Keratinocyte (primary cell): ENCODE data around the gene LRWD1. TPM values are rescaled to one million over a fixed set of nuclear protein-coding genes. Genes with fewer than 3 reads are reported as not detected.

Experiments used
- DNase-seq: peaks from one replicate; pipeline ENCODE4 v3.0.0-alpha.2; 2011; ENCODE audit warnings: low read depth, missing footprints, low spot score
- FAIRE-seq: peaks from 2 replicates; lab custom pipeline; 2011; peaks lifted over from hg19 to GRCh38; lab: Jason Lieb, UNC
- H2AFZ ChIP-seq: 2 replicates; pipeline ENCODE4 v1.6.0; 2012; ENCODE audit warnings: low read length, control low read depth, inconsistent platforms; ENCODE audit not compliant: control insufficient read depth
- H3K27ac ChIP-seq: 2 replicates; pipeline ENCODE4 v1.5.1; 2011; ENCODE audit warnings: low read length; ENCODE audit not compliant: control insufficient read depth, insufficient read depth
- H3K27me3 ChIP-seq: 3 replicates; pipeline ENCODE4 v1.6.0; 2011; ENCODE audit warnings: low read length; ENCODE audit not compliant: control insufficient read depth, insufficient read depth; ENCODE audit errors: extremely low read depth
- H3K36me3 ChIP-seq, 2 experiments: 2 replicates in 1 of 2; 3 replicates in 1 of 2; pipeline ENCODE4 v1.5.1; 2011; ENCODE audit warnings: low read length in 2 of 2, mild to moderate bottlenecking in 1 of 2; ENCODE audit not compliant: control insufficient read depth in 2 of 2, insufficient read depth in 2 of 2; ENCODE audit errors: extremely low read depth in 1 of 2
- H3K4me1 ChIP-seq: 3 replicates; pipeline ENCODE4 v1.5.1; 2011; ENCODE audit warnings: low read length; ENCODE audit not compliant: control insufficient read depth, insufficient read depth; ENCODE audit errors: extremely low read depth
- H3K4me2 ChIP-seq: 3 replicates; pipeline ENCODE4 v1.6.0; 2011; ENCODE audit warnings: low read depth, low read length; ENCODE audit not compliant: control insufficient read depth, insufficient read depth; ENCODE audit errors: extremely low read depth
- H3K4me3 ChIP-seq, 3 experiments: fragments of 200-600 bp in 1 of 3; sonication (generic) in 1 of 3; 2 replicates in 2 of 3; 3 replicates in 1 of 3; pipeline ENCODE4 v1.5.1; 2011 to 2016; ENCODE audit warnings: low read length in 3 of 3, mild to moderate bottlenecking in 3 of 3, control low read depth in 2 of 3, inconsistent platforms in 1 of 3, low read depth in 1 of 3, mixed read lengths in 1 of 3, mixed run types in 1 of 3, moderate library complexity in 1 of 3; ENCODE audit not compliant: control insufficient read depth in 2 of 3, insufficient read depth in 2 of 3; ENCODE audit errors: extremely low read depth in 1 of 3
- H3K79me2 ChIP-seq: 2 replicates; pipeline ENCODE4 v1.6.0; 2012; ENCODE audit warnings: low read length; ENCODE audit not compliant: control insufficient read depth, insufficient read depth
- H3K9ac ChIP-seq: 3 replicates; pipeline ENCODE4 v1.6.0; 2011; ENCODE audit warnings: low read length; ENCODE audit not compliant: control insufficient read depth, insufficient read depth; ENCODE audit errors: extremely low read depth
- H3K9me1 ChIP-seq: 3 replicates; pipeline ENCODE4 v1.6.0; 2011; ENCODE audit warnings: low read length; ENCODE audit not compliant: control insufficient read depth, insufficient read depth; ENCODE audit errors: extremely low read depth
- H3K9me3 ChIP-seq: 2 replicates; pipeline ENCODE4 v1.5.1; 2012; ENCODE audit warnings: low read depth, low read length; ENCODE audit not compliant: control insufficient read depth
- H4K20me1 ChIP-seq: 3 replicates; pipeline ENCODE4 v1.6.0; 2011; ENCODE audit warnings: low read length; ENCODE audit not compliant: control insufficient read depth, insufficient read depth; ENCODE audit errors: extremely low read depth
- EZH2 ChIP-seq: IDR thresholded peaks from one replicate; pipeline ENCODE4 v1.6.1; 2012; ENCODE audit warnings: inconsistent platforms, mild to moderate bottlenecking, low read length, moderate library complexity
- dilution Hi-C: fragments of 300-500 bp; cut with MboI; formaldehyde crosslinking; loops from one replicate; pipeline ENCODE4 v1.7.0; 2020; ENCODE audit warnings: low sequenced_read_pairs; ENCODE audit not compliant: extremely low pct_ligation_motif_present
- polyA plus RNA-seq, 5 experiments: library from polyadenylated mRNA; depleted of rRNA in 3 of 5; stranded (reverse) in 3 of 5; stranded (forward) in 1 of 5; unstranded in 1 of 5; fragments of >200 nt; gene quantifications; 1 replicate in 1 of 5; 2 replicates in 3 of 5; 3 replicates in 1 of 5; pipeline versions ENCODE4 v1.2.1 to v1.2.3, GENCODE V29; 2011 to 2012; ENCODE audit warnings: missing spikeins in 2 of 5, low read depth in 1 of 5, low replicate concordance in 1 of 5
- TF ChIP-seq, protein P1 (sequence below), 3 experiments: IDR thresholded peaks in 1 of 3; conservative IDR thresholded peaks in 1 of 3; optimal IDR thresholded peaks in 1 of 3; 2 replicates in 2 of 3; 3 replicates in 1 of 3; pipeline versions ENCODE3 to v1.5.1; 2011; ENCODE audit warnings: low read length in 3 of 3, mild to moderate bottlenecking in 3 of 3, moderate library complexity in 2 of 3, control low read depth in 1 of 3, inconsistent platforms in 1 of 3; ENCODE audit not compliant: insufficient read depth in 2 of 3; ENCODE audit errors: extremely low read depth in 1 of 3

The LRWD1 gene
- polyA plus RNA-seq, 1 donor (not counting 4 experiments of a cell fraction or from before 2014, with no cell fraction given) = 11.3 TPM

DNA sequence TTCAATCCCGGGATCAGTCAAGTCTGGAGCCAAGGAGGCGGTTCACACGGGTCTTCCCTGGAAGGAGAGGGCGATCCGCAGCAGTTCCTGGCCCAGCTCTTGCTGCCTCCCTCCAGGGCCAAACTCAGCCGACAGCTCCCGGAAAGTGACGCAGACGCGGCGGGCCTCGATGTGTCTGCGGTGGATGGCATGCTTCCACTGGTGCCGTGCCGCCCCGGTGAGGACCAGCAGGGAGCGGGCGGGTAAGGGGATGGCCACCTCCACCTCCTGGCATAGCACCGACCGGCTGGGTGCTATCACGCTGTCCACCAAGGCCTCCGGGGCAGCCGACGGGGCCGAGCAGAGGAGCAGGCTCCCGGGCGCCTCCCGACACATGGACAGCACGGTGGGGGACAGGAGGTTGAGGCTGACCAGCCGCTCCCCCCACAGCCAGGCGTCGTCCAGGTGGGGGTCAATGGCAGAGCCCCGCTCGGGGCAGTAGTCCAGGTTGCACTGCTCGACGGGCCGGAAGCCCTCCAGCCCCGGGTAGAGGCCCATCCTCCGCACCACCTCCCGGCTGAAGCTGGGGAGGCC lies 7.3 kb upstream of the LRWD1 start:
- Histone ChIP-seq H2AFZ (no peak overlapping the region), H3K9ac (no peak overlapping the region), H3K9me1 (no peaks in the 10 kb centered on the region), H3K79me2 (no peaks in the 10 kb centered on the region), H3K36me3 (peaks cover 4 to 14% of the 10 kb centered on the region in 2 experiments), H3K27ac (no peak overlapping the region), H3K9me3 (no peaks in the 10 kb centered on the region), H3K27me3 (no peaks in the 10 kb centered on the region), H3K4me1 (no peaks in the 10 kb centered on the region), H3K4me2 (no peak overlapping the region), H4K20me1 (no peaks in the 10 kb centered on the region), H3K4me3 (no peak overlapping the region)
- FAIRE-seq (no peak), DNase-seq (no peak)
- dilution Hi-C loops = no loop called here
- no peak for TF ChIP-seq EZH2
- TF ChIP-seq, protein P1, sequence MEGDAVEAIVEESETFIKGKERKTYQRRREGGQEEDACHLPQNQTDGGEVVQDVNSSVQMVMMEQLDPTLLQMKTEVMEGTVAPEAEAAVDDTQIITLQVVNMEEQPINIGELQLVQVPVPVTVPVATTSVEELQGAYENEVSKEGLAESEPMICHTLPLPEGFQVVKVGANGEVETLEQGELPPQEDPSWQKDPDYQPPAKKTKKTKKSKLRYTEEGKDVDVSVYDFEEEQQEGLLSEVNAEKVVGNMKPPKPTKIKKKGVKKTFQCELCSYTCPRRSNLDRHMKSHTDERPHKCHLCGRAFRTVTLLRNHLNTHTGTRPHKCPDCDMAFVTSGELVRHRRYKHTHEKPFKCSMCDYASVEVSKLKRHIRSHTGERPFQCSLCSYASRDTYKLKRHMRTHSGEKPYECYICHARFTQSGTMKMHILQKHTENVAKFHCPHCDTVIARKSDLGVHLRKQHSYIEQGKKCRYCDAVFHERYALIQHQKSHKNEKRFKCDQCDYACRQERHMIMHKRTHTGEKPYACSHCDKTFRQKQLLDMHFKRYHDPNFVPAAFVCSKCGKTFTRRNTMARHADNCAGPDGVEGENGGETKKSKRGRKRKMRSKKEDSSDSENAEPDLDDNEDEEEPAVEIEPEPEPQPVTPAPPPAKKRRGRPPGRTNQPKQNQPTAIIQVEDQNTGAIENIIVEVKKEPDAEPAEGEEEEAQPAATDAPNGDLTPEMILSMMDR (optimal IDR thresholded peaks at IDR 0.05 in 1 of 3, IDR thresholded peaks at IDR 0.05 in 1 of 3, conservative IDR thresholded peaks at IDR 0.05 in 1 of 3; ENCODE audit: extremely low read depth in 1 of 3, insufficient read depth in 2 of 3, low read length in 3 of 3) = no peak

GRCh38 chr7:102459221-102459844 lies 5.5 kb upstream of the LRWD1 start:
- H3K9ac ChIP-seq = no peak overlapping the region
- H3K79me2 ChIP-seq = peaks cover 10% of the 10 kb centered on the region
- no peaks in the 10 kb centered on the region for H3K9me1 ChIP-seq
- H3K27ac ChIP-seq = no peak overlapping the region
- no peak overlapping the region for H2AFZ ChIP-seq
- no peaks in the 10 kb centered on the region for H3K27me3 ChIP-seq
- DNase-seq (no peak), FAIRE-seq (no peak)
- H3K36me3 ChIP-seq = peaks cover 4 to 14% of the 10 kb centered on the region in 2 experiments
- peaks cover 6% of the 10 kb centered on the region for H3K4me1 ChIP-seq
- dilution Hi-C loops = no loop called here
- H3K4me2 ChIP-seq = no peak overlapping the region
- H3K4me3 ChIP-seq = no peak overlapping the region
- H4K20me1 ChIP-seq = no peaks in the 10 kb centered on the region
- no peaks in the 10 kb centered on the region for H3K9me3 ChIP-seq
- no peak for TF ChIP-seq EZH2
- TF ChIP-seq, protein P1 (optimal IDR thresholded peaks at IDR 0.05 in 1 of 3, IDR thresholded peaks at IDR 0.05 in 1 of 3, conservative IDR thresholded peaks at IDR 0.05 in 1 of 3; ENCODE audit: extremely low read depth in 1 of 3, insufficient read depth in 2 of 3, low read length in 3 of 3) = no peak
